OCI-M2 (cell line): ENCODE results near the gene NDUFA6.
"Not testable (repeated sequence)": the region's sequence is repeated elsewhere in the genome, so short reads cannot be mapped to it uniquely, and the experiment has no call there.

Source experiments
- DNase-seq: peaks from one replicate; lab custom pipeline; 2025; ENCODE audit not compliant: unreplicated experiment; lab: John Stamatoyannopoulos, UW

Gene NDUFA6

GRCh38 chr22:42090596-42091454, at the start of gene NDUFA6:
NDUFA6 (minus strand) TSS chr22:42090772; CDS start chr22:42090744, 28 bp downstream.
- DNase-seq = peak; percentile 89

GRCh38 chr22:42140153-42140552, 49.6 kb upstream of the NDUFA6 start:
- not testable (repeated sequence) for DNase-seq

DNA sequence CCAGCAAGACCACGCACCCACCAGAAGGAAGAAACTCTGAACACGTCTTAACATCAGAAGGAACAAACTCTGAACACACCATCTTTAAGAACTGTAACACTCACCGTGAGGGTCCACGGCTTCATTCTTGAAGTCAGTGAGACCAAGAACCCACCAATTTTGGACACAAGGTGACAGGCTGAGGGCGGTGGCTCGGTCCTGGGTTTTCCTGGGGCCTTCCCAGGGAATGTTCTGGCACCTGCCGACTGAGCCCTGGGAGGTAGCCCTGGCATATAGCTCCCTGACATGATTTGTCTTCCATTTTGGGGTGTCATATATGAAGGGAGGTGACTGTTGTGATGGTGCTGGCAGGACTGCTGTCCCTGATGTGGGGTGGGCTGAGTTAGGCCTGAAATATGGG, 48.9 kb upstream of the NDUFA6 start:
- not testable (repeated sequence) for DNase-seq

GRCh38 chr22:42138972-42139371, 48.4 kb upstream of the NDUFA6 start:
- no peak for DNase-seq

GRCh38 chr22:42138122-42138770, 47.7 kb upstream of the NDUFA6 start:
- no peak for DNase-seq

DNA sequence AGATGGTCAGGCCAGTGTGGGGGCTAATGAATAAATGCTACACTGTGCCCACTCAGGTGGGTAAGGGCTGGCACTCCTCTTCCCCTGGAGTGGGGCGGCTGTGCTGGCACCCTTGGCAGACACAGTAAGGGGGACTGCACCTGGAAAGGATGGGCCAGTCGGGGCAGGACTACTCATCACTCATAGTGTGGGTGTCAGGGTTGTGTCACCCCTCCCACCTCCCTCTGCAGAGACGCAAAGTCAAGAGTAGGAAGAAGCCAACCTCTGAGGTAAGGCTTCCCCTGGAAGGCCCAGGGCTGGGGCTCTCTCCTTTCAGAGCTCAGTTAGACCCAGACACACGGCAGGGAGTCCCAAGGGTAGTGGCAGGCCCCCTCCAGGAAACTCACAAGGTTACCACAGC, 45.1 kb upstream of the NDUFA6 start:
- DNase-seq = not testable (repeated sequence)

GRCh38 chr22:42134100-42135020, 43.8 kb upstream of the NDUFA6 start:
- no peak for DNase-seq

- DNase-seq = no peak
Observed at GRCh38 chr22:42132457-42132856, 41.9 kb upstream of the NDUFA6 start.

- no peak for DNase-seq
Observed at GRCh38 chr22:42131562-42131961, 41.0 kb upstream of the NDUFA6 start.

DNA sequence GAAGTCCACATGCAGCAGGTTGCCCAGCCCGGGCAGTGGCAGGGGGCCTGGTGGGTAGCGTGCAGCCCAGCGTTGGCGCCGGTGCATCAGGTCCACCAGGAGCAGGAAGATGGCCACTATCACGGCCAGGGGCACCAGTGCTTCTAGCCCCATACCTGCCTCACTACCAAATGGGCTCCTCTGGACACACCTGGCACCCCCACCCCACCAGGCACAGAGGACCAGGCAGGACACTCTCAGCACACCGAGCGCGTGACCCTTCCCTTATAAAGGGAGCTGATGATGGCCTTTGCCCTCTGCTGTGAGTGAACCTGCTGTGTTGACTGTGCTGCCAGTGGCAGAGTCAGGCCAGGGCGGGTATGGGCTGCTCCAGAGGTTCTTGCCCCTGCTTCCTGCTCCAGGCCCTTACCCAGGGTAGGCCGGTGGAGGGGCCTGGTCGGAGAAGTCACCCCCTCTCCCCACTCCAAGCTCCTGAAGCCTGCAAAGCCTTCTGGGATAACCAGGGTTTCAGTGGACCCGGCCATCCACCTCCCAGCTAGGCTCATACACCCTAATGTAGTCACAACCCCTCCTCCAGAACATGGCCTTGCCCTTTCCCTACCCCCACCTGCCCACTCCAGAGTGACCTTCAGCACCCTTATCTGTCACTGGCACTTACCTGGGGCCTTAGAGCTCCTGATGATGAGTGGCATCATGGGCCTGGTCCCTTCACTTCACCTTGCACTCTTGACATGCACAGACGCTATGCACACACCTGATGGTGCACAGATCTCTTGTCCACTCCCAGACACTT, 40.3 kb upstream of the NDUFA6 start, which contains the start of gene CYP2D6:
CYP2D6 (minus strand) TSS at position 172 of the 793 bp plus-strand sequence; CDS start at position 153, 19 bp downstream.
- not testable (repeated sequence) for DNase-seq

DNA sequence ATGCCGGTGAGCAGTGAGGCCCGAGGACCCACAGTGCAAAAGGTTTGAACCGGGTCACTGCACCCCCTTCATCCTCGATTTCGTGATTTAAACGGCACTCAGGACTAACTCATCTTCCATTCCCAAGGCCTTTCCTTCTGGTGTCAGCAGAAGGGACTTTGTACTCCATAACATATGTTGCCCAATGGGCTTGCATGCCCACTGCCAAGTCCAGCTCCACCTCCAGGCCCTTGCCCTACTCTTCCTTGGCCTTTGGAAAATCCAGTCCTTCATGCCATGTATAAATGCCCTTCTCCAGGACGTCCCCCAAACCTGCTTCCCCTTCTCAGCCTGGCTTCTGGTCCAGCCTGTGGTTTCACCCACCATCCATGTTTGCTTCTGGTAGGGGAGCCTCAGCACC, 39.6 kb upstream of the NDUFA6 start:
- not testable (repeated sequence) for DNase-seq

- DNase-seq = not testable (repeated sequence)
Observed at GRCh38 chr22:42128776-42129694, 38.5 kb upstream of the NDUFA6 start.

DNA sequence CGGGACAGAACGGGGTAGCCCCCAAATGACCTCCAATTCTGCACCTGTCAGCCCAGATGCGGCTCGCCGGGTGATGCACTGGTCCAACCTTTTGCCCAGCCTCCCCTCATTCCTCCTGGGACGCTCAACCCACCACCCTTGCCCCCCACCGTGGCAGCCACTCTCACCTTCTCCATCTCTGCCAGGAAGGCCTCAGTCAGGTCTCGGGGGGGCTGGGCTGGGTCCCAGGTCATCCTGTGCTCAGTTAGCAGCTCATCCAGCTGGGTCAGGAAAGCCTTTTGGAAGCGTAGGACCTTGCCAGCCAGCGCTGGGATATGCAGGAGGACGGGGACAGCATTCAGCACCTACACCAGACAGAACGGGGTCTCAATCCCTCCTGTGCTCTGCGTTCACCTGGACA, 37.4 kb upstream of the NDUFA6 start:
- not testable (repeated sequence) for DNase-seq

DNA sequence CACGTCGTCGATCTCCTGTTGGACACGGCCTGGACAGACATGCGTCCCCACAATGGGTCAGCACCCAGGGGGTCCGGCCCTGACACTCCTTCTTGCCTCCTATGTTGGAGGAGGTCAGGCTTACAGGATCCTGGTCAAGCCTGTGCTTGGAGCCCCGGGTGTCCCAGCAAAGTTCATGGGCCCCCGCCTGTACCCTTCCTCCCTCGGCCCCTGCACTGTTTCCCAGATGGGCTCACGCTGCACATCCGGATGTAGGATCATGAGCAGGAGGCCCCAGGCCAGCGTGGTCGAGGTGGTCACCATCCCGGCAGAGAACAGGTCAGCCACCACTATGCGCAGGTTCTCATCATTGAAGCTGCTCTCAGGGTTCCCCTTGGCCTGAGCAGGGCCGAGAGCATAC, 37.0 kb upstream of the NDUFA6 start:
- no peak for DNase-seq

DNA sequence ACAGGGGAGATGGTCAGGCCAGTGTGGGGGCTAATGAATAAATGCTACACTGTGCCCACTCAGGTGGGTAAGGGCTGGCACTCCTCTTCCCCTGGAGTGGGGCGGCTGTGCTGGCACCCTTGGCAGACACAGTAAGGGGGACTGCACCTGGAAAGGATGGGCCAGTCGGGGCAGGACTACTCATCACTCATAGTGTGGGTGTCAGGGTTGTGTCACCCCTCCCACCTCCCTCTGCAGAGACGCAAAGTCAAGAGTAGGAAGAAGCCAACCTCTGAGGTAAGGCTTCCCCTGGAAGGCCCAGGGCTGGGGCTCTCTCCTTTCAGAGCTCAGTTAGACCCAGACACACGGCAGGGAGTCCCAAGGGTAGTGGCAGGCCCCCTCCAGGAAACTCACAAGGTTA, 33.0 kb upstream of the NDUFA6 start:
- not testable (repeated sequence) for DNase-seq

GRCh38 chr22:42120231-42121021, 29.9 kb upstream of the NDUFA6 start:
- not testable (repeated sequence) for DNase-seq

- no peak for DNase-seq
Observed at GRCh38 chr22:42116848-42117424, 26.4 kb upstream of the NDUFA6 start.

DNA sequence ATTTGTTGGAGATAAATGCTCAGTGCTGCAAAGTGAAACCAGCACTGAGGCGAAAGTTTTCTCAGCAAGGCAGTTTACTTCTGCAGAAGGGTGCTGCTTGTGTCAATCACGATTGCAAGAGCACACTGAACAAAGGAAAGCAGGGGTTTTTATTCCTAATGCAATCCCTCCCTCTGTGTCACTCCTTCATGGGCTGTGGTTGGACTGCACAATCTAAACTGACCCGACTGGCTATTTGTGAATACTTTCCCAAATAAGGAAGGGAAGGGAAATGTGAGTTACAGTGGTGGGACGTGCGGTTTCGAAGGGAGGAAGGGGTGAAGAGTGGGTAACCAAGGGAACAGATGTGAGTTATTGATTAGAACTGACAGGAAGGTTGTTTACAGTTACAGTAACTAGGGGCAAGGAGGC, 24.9 kb upstream of the NDUFA6 start:
- DNase-seq = not testable (repeated sequence)
